Testis (tissue), 2 donors: ENCODE measurements around the gene DLGAP3.

Experiments
- CTCF ChIP-seq, 3 experiments: fragments of 450-650 bp in 2 of 3; fragments of 200-600 bp in 1 of 3; sonication (generic) in 1 of 3; IDR thresholded peaks; one replicate each; pipeline ENCODE4 v1.5.1; 2016 to 2019; ENCODE audit warnings: antibody characterized with exemption in 3 of 3, mild to moderate bottlenecking in 2 of 3, moderate library complexity in 1 of 3
- POLR2A ChIP-seq: fragments of 450-650 bp; IDR thresholded peaks from one replicate; pipeline ENCODE4 v1.6.1; 2017; ENCODE audit warnings: antibody characterized with exemption, mild to moderate bottlenecking, moderate library complexity

- TF ChIP-seq POLR2A: no peak
- TF ChIP-seq CTCF (IDR thresholded peaks at IDR 0.05): no peak
Observed at GRCh38 chr1:34925730-34926129, 3.7 kb downstream of the DLGAP3 start.
